Neural progenitor cell (in vitro differentiated cells): ENCODE measurements around the gene MYBPH. TPM values are rescaled to one million over a fixed set of nuclear protein-coding genes. Genes with fewer than 3 reads are reported as not detected.

ENCODE experiments used
- DNase-seq: peaks from one replicate; pipeline ENCODE4 v3.0.0-alpha.2; 2016; ENCODE audit warnings: low spot score
- H2AFZ ChIP-seq: fragments of 200-600 bp; sonication (generic); replicated peaks from 2 replicates; pipeline ENCODE4 v1.6.1; 2016; ENCODE audit warnings: antibody characterized with exemption
- H3F3A ChIP-seq: fragments of 200-600 bp; sonication (generic); 2 replicates; pipeline ENCODE4 v1.6.1; 2016; ENCODE audit warnings: antibody characterized with exemption, low read depth
- H3K27ac ChIP-seq: fragments of 200-600 bp; sonication (generic); 2 replicates; pipeline ENCODE4 v1.5.1; 2016; ENCODE audit warnings: mild to moderate bottlenecking
- H3K27me3 ChIP-seq: fragments of 200-600 bp; sonication (generic); 2 replicates; pipeline ENCODE4 v1.6.1; 2016; ENCODE audit warnings: mild to moderate bottlenecking, moderate library complexity
- H3K36me3 ChIP-seq: fragments of 200-600 bp; sonication (generic); 2 replicates; pipeline ENCODE4 v1.5.1; 2016
- H3K4me1 ChIP-seq: fragments of 200-600 bp; sonication (generic); 2 replicates; pipeline ENCODE4 v1.6.1; 2016; ENCODE audit warnings: mixed run types
- H3K4me2 ChIP-seq: fragments of 200-600 bp; sonication (generic); 2 replicates; pipeline ENCODE4 v1.6.1; 2016
- H3K4me3 ChIP-seq: fragments of 200-600 bp; sonication (generic); 2 replicates; pipeline ENCODE4 v1.5.1; 2016
- H3K79me2 ChIP-seq: fragments of 200-600 bp; sonication (generic); 2 replicates; pipeline ENCODE4 v1.6.1; 2016; ENCODE audit warnings: low read depth
- H3K9ac ChIP-seq: fragments of 200-600 bp; sonication (generic); 2 replicates; pipeline ENCODE4 v1.6.1; 2016
- H3K9me3 ChIP-seq: fragments of 200-600 bp; sonication (generic); 2 replicates; pipeline ENCODE4 v1.5.1; 2016; ENCODE audit warnings: low read depth
- H4K20me1 ChIP-seq: fragments of 200-600 bp; sonication (generic); 2 replicates; pipeline ENCODE4 v1.6.1; 2016; ENCODE audit warnings: low read depth
- H3K27ac Mint-ChIP-seq: 3 replicates; pipeline ENCODE4 v1.8.0; 2021; ENCODE audit warnings: mixed read lengths
- H3K27me3 Mint-ChIP-seq: 2 replicates; pipeline ENCODE4 v1.8.0; 2022; ENCODE audit warnings: low read depth, mild to moderate bottlenecking, inconsistent platforms, moderate library complexity, mixed read lengths; ENCODE audit not compliant: insufficient read depth
- H3K36me3 Mint-ChIP-seq: 3 replicates; pipeline ENCODE4 v1.8.0; 2021; ENCODE audit warnings: mixed read lengths
- H3K4me1 Mint-ChIP-seq: 3 replicates; pipeline ENCODE4 v1.8.0; 2021; ENCODE audit warnings: mixed read lengths
- H3K4me3 Mint-ChIP-seq: 3 replicates; pipeline ENCODE4 v1.8.0; 2021; ENCODE audit warnings: mild to moderate bottlenecking, moderate library complexity, mixed read lengths
- H3K9me3 Mint-ChIP-seq: 3 replicates; pipeline ENCODE4 v1.8.0; 2020; ENCODE audit warnings: mixed read lengths
- CTCF ChIP-seq: fragments of 200-600 bp; sonication (generic); IDR thresholded peaks from 2 replicates; pipeline ENCODE4 v1.5.1; 2017; ENCODE audit warnings: antibody characterized with exemption, mild to moderate bottlenecking
- EZH2 ChIP-seq: fragments of 200-600 bp; sonication (generic); IDR thresholded peaks from 2 replicates; pipeline ENCODE4 v1.6.1; 2017; ENCODE audit warnings: antibody characterized with exemption, mild to moderate bottlenecking, moderate library complexity
- EZH2phosphoT487 ChIP-seq: fragments of 200-600 bp; sonication (generic); IDR thresholded peaks from 2 replicates; pipeline ENCODE4 v1.6.1; 2017; ENCODE audit warnings: antibody characterized with exemption
- total RNA-seq: library from RNA; depleted of rRNA; stranded (reverse); fragments of >200 nt; gene quantifications from 2 replicates; pipeline ENCODE4 v1.2.3, GENCODE V29; 2015; ENCODE audit warnings: low replicate concordance

MYBPH gene
- total RNA-seq, 1 donor from 2014 or later = not detected

- TF ChIP-seq EZH2phosphoT487 (no peak), CTCF (no peak), EZH2 (no peak)
- peaks cover 10% of the 10 kb centered on the region for H3K9me3 Mint-ChIP-seq
- no peaks in the 10 kb centered on the region for H3K79me2 ChIP-seq
- no peaks in the 10 kb centered on the region for H4K20me1 ChIP-seq
- H3K9me3 ChIP-seq = no peaks in the 10 kb centered on the region
- peaks cover 20% of the 10 kb centered on the region for H3K4me1 Mint-ChIP-seq
- no peak overlapping the region for H2AFZ ChIP-seq
- peaks cover 4% of the 10 kb centered on the region for H3K27me3 Mint-ChIP-seq
- H3K4me3 Mint-ChIP-seq = no peak overlapping the region
- peaks cover 19% of the 10 kb centered on the region for H3K36me3 Mint-ChIP-seq
- no peak overlapping the region for H3K9ac ChIP-seq
- H3K27ac Mint-ChIP-seq = no peak overlapping the region
- H3K4me2 ChIP-seq = no peak overlapping the region
- no peak overlapping the region for H3K27ac ChIP-seq
- H3K4me3 ChIP-seq = no peak overlapping the region
- peaks cover 5% of the 10 kb centered on the region for H3F3A ChIP-seq
- no peaks in the 10 kb centered on the region for H3K27me3 ChIP-seq
- peaks cover 22% of the 10 kb centered on the region for H3K4me1 ChIP-seq
- no peaks in the 10 kb centered on the region for H3K36me3 ChIP-seq
- DNase-seq = no peak
These were observed 17.2 kb downstream of the MYBPH start for GRCh38 chr1:203158423-203158822.

- no peak overlapping the region for H3K4me3 Mint-ChIP-seq
These were observed 19.3 kb downstream of the MYBPH start for GRCh38 chr1:203156280-203156679.

GRCh38 chr1:203153989-203154821 is 21.4 kb downstream of the MYBPH start:
- Histone ChIP-seq H3K9ac (no peak overlapping the region), H3K36me3 (no peaks in the 10 kb centered on the region)
- peaks cover 6% of the 10 kb centered on the region for H3K27me3 Mint-ChIP-seq

More at GRCh38 chr1:203156280-203156679, 19.3 kb downstream of the MYBPH start:
- Histone ChIP-seq H3K4me1 (peaks cover 44% of the 10 kb centered on the region), H3F3A (peaks cover 26% of the 10 kb centered on the region), H3K4me3 (no peak overlapping the region), H3K9me3 (no peaks in the 10 kb centered on the region), H2AFZ (no peak overlapping the region), H3K4me2 (no peak overlapping the region), H3K27me3 (no peaks in the 10 kb centered on the region), H3K27ac (no peak overlapping the region), H4K20me1 (no peaks in the 10 kb centered on the region), H3K36me3 (no peaks in the 10 kb centered on the region), H3K9ac (no peak overlapping the region), H3K79me2 (no peaks in the 10 kb centered on the region)
- H3K9me3 Mint-ChIP-seq = peaks cover 10% of the 10 kb centered on the region
- H3K27me3 Mint-ChIP-seq = peaks cover 8% of the 10 kb centered on the region
- H3K27ac Mint-ChIP-seq = no peak overlapping the region
- H3K4me1 Mint-ChIP-seq = peaks cover 42% of the 10 kb centered on the region
- TF ChIP-seq EZH2phosphoT487 = no peak
- TF ChIP-seq EZH2 = no peak
- TF ChIP-seq CTCF = no peak
- no peak for DNase-seq
- peaks cover 20% of the 10 kb centered on the region for H3K36me3 Mint-ChIP-seq

More at GRCh38 chr1:203153989-203154821, 21.4 kb downstream of the MYBPH start:
- H3K36me3 Mint-ChIP-seq = peaks cover 17% of the 10 kb centered on the region
- peaks cover 10% of the 10 kb centered on the region for H3K9me3 Mint-ChIP-seq
- H3K27ac Mint-ChIP-seq = peak overlapping the region; percentile 12
- DNase-seq = no peak
- Histone ChIP-seq H3K4me2 (peak overlapping the region; percentile 66), H2AFZ (no peak overlapping the region), H4K20me1 (no peaks in the 10 kb centered on the region), H3K27ac (no peak overlapping the region), H3F3A (peaks cover 29% of the 10 kb centered on the region), H3K79me2 (no peaks in the 10 kb centered on the region), H3K4me3 (no peak overlapping the region), H3K27me3 (no peaks in the 10 kb centered on the region), H3K9me3 (no peaks in the 10 kb centered on the region), H3K4me1 (peaks cover 58% of the 10 kb centered on the region)
- H3K4me3 Mint-ChIP-seq = no peak overlapping the region
- no peak for TF ChIP-seq CTCF
- TF ChIP-seq EZH2 = no peak
- TF ChIP-seq EZH2phosphoT487 = no peak
- H3K4me1 Mint-ChIP-seq = peaks cover 53% of the 10 kb centered on the region
